GM18508 (cell line): ENCODE data around the gene ZDHHC22.

Source experiments
- ATAC-seq: cut with Tn5 transposase; IDR thresholded peaks from one replicate; pipeline ENCODE4 v1.9.1; 2021; ENCODE audit warnings: moderate number of reproducible peaks; ENCODE audit not compliant: insufficient read depth, unreplicated experiment

Gene ZDHHC22

GRCh38 chr14:77158175-77158881 lies 16.7 kb upstream of the ZDHHC22 start:
- ATAC-seq: no peak

- ATAC-seq: no peak
These were observed 16.1 kb upstream of the ZDHHC22 start for GRCh38 chr14:77157740-77158139.

- ATAC-seq: no peak
These were observed 13.5 kb upstream of the ZDHHC22 start for GRCh38 chr14:77155083-77155482.

GRCh38 chr14:77154421-77154820 lies 12.8 kb upstream of the ZDHHC22 start:
- no peak for ATAC-seq

GRCh38 chr14:77153802-77154201 lies 12.2 kb upstream of the ZDHHC22 start:
- ATAC-seq: no peak

- no peak for ATAC-seq
These were observed 10.5 kb upstream of the ZDHHC22 start for GRCh38 chr14:77151918-77152588.

GRCh38 chr14:77151245-77151644 lies 9.7 kb upstream of the ZDHHC22 start:
- ATAC-seq: no peak

GRCh38 chr14:77148510-77149231 lies 7.1 kb upstream of the ZDHHC22 start:
- ATAC-seq: no peak

GRCh38 chr14:77145975-77146740 lies 4.6 kb upstream of the ZDHHC22 start:
- ATAC-seq: no peak

GRCh38 chr14:77144412-77145115 lies 3.0 kb upstream of the ZDHHC22 start:
- no peak for ATAC-seq

- no peak for ATAC-seq
These were observed 1.5 kb upstream of the ZDHHC22 start for GRCh38 chr14:77143071-77143470.

GRCh38 chr14:77142005-77142800 lies 612 bp upstream of the ZDHHC22 start:
- no peak for ATAC-seq

- no peak for ATAC-seq
These were observed 1.0 kb downstream of the ZDHHC22 start for GRCh38 chr14:77140359-77141213.

- no peak for ATAC-seq
These were observed 1.8 kb downstream of the ZDHHC22 start for GRCh38 chr14:77139540-77140358.

- ATAC-seq: no peak
These were observed 2.6 kb downstream of the ZDHHC22 start for GRCh38 chr14:77139022-77139421.

- no peak for ATAC-seq
These were observed 7.8 kb downstream of the ZDHHC22 start for GRCh38 chr14:77133720-77134338.

- ATAC-seq: no peak
These were observed 9.6 kb downstream of the ZDHHC22 start for GRCh38 chr14:77131871-77132486.
